WERI-Rb-1 (cell line): ENCODE data around the gene G2E3.
"Not testable (repeated sequence)": the region's sequence is repeated elsewhere in the genome, so short reads cannot be mapped to it uniquely, and the experiment has no call there.

Source experiments
- DNase-seq: peaks from one replicate; pipeline ENCODE4 v3.0.0-alpha.2; 2020
- H3K27ac ChIP-seq: fragments of 250-450 bp; sonication (Bioruptor Pico); 2 replicates; pipeline ENCODE4 v1.5.1; 2020; ENCODE audit warnings: mild to moderate bottlenecking, moderate library complexity
- H3K27me3 ChIP-seq: fragments of 250-450 bp; sonication (Bioruptor Pico); 2 replicates; pipeline ENCODE4 v1.5.1; 2021; ENCODE audit warnings: mild to moderate bottlenecking, low read depth, moderate library complexity; ENCODE audit not compliant: insufficient read depth, severe bottlenecking
- H3K36me3 ChIP-seq: fragments of 250-450 bp; sonication (Bioruptor Pico); 2 replicates; pipeline ENCODE4 v1.5.1; 2020; ENCODE audit warnings: mild to moderate bottlenecking, moderate library complexity
- H3K4me3 ChIP-seq: 2 replicates; pipeline ENCODE4 v1.5.1; 2011; ENCODE audit warnings: low read depth, mild to moderate bottlenecking, control low read depth, low read length
- H3K9me3 ChIP-seq: fragments of 250-450 bp; sonication (Bioruptor Pico); 2 replicates; pipeline ENCODE4 v1.5.1; 2021; ENCODE audit warnings: mild to moderate bottlenecking, moderate library complexity; ENCODE audit not compliant: severe bottlenecking
- TF ChIP-seq, protein P1 (sequence below): IDR thresholded peaks from 2 replicates; pipeline ENCODE4 v1.5.1; 2011; ENCODE audit warnings: low read depth, mild to moderate bottlenecking, control low read depth, inconsistent platforms, low read length

The G2E3 gene

DNA sequence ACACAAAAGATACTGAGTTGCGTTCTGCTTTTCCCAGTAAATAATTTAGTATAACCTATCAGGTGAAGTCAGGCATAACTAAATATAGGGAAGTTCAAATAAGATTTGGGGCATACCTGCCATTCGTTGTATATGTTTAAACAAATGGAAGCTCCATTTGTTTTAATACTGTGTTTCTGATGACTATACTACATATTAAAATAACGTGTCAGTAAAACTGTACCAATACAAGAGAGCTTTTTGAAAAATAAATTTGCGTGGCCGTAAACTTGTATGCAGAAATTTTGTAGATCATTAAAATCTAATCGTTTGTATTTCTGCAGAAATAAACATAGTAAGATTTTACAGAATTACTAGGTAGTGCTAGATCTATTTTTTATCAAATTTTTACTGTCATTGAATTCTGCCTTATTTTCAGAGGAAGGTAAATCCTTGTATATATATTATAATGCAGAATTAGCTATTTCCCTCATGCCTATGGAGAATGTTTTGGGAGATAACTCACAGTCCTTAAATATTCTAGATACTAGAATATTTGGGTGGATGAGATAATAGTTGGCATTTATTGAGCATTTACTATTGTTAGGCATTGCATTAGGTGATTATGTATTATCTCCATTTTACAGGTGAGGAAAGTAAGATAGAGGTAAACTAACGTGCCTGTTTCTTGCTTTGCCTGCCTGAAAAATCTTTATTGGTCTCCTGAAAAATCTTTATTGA lies 64.6 kb downstream of the G2E3 start:
- Histone ChIP-seq H3K9me3 (no peaks in the 10 kb centered on the region), H3K27me3 (no peaks in the 10 kb centered on the region), H3K36me3 (peaks cover 5% of the 10 kb centered on the region), H3K27ac (no peak overlapping the region), H3K4me3 (peak overlapping the region; percentile 100)
- TF ChIP-seq, protein P1, sequence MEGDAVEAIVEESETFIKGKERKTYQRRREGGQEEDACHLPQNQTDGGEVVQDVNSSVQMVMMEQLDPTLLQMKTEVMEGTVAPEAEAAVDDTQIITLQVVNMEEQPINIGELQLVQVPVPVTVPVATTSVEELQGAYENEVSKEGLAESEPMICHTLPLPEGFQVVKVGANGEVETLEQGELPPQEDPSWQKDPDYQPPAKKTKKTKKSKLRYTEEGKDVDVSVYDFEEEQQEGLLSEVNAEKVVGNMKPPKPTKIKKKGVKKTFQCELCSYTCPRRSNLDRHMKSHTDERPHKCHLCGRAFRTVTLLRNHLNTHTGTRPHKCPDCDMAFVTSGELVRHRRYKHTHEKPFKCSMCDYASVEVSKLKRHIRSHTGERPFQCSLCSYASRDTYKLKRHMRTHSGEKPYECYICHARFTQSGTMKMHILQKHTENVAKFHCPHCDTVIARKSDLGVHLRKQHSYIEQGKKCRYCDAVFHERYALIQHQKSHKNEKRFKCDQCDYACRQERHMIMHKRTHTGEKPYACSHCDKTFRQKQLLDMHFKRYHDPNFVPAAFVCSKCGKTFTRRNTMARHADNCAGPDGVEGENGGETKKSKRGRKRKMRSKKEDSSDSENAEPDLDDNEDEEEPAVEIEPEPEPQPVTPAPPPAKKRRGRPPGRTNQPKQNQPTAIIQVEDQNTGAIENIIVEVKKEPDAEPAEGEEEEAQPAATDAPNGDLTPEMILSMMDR: no peak
- no peak for DNase-seq

DNA sequence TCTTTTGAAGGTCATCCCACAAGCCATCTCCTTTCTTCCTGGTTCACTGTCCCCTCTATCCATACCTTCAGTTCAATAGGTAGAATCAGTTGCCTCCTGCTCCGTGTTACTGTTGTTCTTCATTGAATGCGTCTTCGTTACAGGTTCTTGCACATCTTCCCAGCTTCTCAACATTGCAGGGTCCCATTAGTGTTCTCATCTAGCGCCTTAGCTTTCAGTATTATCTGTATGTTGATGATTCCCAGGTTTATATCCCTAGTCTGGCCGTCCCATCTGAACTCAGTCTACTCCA lies 65.1 kb downstream of the G2E3 start:
- no peak overlapping the region for H3K4me3 ChIP-seq
- no peaks in the 10 kb centered on the region for H3K9me3 ChIP-seq
- TF ChIP-seq, protein P1: no peak
- peaks cover 5% of the 10 kb centered on the region for H3K36me3 ChIP-seq
- no peak for DNase-seq
- no peak overlapping the region for H3K27ac ChIP-seq
- H3K27me3 ChIP-seq: no peaks in the 10 kb centered on the region

DNA sequence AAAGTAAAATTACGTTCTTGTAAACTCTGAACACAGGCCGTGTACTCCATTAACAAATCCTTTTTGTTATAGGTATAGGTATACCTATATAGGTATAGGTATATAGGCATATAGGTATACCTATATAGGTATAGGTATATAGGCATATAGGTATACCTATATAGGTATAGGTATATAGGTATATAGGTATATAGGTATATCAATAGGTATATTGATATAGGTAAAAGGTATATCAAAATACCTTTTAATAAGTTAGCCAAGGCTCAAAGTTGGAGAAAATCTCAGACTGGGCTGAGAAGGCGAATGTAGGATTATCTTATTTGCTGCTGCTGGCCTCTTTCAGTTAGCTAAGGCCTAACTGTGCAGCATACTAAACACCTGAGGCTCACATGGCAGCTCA lies 66.6 kb downstream of the G2E3 start:
- Histone ChIP-seq H3K9me3 (no peaks in the 10 kb centered on the region), H3K36me3 (peaks cover 8% of the 10 kb centered on the region), H3K27me3 (no peaks in the 10 kb centered on the region), H3K27ac (no peak overlapping the region), H3K4me3 (no peak overlapping the region)
- no peak for DNase-seq
- TF ChIP-seq, protein P1: no peak

DNA sequence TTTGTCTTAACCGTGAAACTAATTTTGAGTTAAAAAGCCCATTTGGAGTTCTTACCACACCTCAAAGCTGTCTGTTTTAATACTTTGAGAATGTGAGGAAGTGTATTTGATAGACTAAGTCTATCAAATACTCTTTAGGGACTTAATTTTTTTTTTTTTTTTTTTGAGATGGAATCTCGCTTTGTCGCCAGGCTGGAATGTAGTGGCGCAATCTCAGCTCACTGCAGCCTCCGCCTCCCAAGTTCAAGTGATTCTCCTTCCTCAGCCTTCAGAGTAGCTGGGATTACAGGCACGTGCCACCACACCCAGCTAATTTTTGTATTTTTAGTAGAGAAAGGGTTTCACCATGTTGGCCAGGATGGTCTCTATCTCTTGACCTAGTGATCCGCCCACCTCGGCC lies 70.5 kb downstream of the G2E3 start:
- peaks cover 20% of the 10 kb centered on the region for H3K36me3 ChIP-seq
- H3K27ac ChIP-seq, H3K27me3 ChIP-seq, H3K4me3 ChIP-seq, H3K9me3 ChIP-seq, DNase-seq: not testable (repeated sequence)

DNA sequence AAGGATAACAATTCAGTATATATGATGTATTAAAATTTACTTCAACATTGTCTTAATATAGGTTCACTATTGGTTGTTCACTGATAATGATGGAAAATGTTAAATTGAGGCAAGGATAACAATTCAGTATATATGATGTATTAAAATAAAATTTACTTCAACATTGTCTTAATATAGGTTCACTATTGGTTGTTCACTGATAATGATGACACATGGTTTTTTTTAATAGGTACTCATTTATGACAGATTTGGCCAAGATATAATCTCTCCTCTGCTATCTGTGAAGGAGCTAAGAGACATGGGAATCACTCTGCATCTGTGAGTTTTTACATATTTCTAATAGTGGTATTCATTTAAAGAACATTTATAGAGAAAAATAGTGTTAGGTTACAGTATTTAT lies 71.3 kb downstream of the G2E3 start:
- H3K36me3 ChIP-seq: peaks cover 25% of the 10 kb centered on the region
- no peaks in the 10 kb centered on the region for H3K9me3 ChIP-seq
- H3K4me3 ChIP-seq: no peak overlapping the region
- H3K27ac ChIP-seq: no peak overlapping the region
- TF ChIP-seq, protein P1: no peak
- H3K27me3 ChIP-seq: no peaks in the 10 kb centered on the region
- DNase-seq: no peak

DNA sequence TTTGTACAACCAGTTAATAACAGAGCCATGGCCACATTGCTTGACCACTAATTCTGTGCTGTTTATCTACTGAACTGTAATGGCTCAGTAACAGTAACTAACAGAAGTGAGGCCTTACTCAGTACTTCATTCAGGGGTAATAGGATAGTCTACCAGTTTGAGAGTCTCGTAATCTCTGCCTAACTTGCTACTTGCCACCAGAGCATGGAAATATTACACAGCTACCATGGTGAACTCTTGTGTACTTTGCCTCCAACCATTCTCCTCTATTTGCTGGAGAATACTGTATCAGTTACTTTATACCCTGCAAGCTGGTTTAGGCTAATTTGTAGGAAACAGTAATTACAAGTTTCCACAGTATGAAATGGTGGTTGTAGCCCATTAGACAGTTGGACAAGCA lies 73.8 kb downstream of the G2E3 start:
- DNase-seq: no peak
- Histone ChIP-seq H3K27ac (no peak overlapping the region), H3K9me3 (no peaks in the 10 kb centered on the region), H3K36me3 (peaks cover 34% of the 10 kb centered on the region), H3K4me3 (no peak overlapping the region), H3K27me3 (no peaks in the 10 kb centered on the region)
- TF ChIP-seq, protein P1: no peak
